Measurements from ENCODE around the gene LAMTOR5. TPM values are rescaled to one million over a fixed set of nuclear protein-coding genes. Genes with fewer than 3 reads are reported as not detected.
A peak's percentile ranks its signal among the peaks of the same experiment; 100 is the strongest.
"Not testable (repeated sequence)": the region's sequence is repeated elsewhere in the genome, so short reads cannot be mapped to it uniquely, and the experiment has no call there.

LAMTOR5 gene
- total and polyA plus RNA-seq, 12 donors, result 209 to 506 (median 248) TPM

- no peak for TF ChIP-seq CTCF (IDR thresholded peaks at IDR 0.05)
- 42 to 45% methylated on average over 3 of the region's 3 CpGs for WGBS, 2 donors
- Histone ChIP-seq H3K9me3 (no peaks in the 10 kb centered on the region), H3K27ac (no peak overlapping the region), H3K27me3 (no peaks in the 10 kb centered on the region), H3K4me3 (no peak overlapping the region), H3K36me3 (no peaks in the 10 kb centered on the region), H3K4me1 (peaks cover 0 to 5% (median 0%) of the 10 kb centered on the region in 9 donors)
- intact Hi-C loops (cut with DNase I), result no loop called here
- no peak for DNase-seq
- ATAC-seq, result peak in 1 of 8 donors; percentile 42
These were observed 33.4 kb upstream of the LAMTOR5 start for GRCh38 chr1:110440877-110441276.

GRCh38 chr1:110439873-110440272 is 32.4 kb upstream of the LAMTOR5 start:
- peaks cover 0 to 10% (median 1%) of the 10 kb centered on the region in 9 donors for H3K4me1 ChIP-seq
- DNase-seq; H3K4me3 ChIP-seq; H3K9me3 ChIP-seq; H3K27me3 ChIP-seq; intact Hi-C loops (cut with DNase I); ATAC-seq; H3K27ac ChIP-seq; H3K36me3 ChIP-seq: not testable (repeated sequence)
- WGBS, 2 donors, result 75 to 92% methylated on average over 3 of the region's 3 CpGs

GRCh38 chr1:110438893-110439292 is 31.4 kb upstream of the LAMTOR5 start:
- Histone ChIP-seq H3K4me3 (no peak overlapping the region), H3K4me1 (peaks cover 0 to 15% (median 6%) of the 10 kb centered on the region in 9 donors), H3K9me3 (no peaks in the 10 kb centered on the region), H3K36me3 (no peaks in the 10 kb centered on the region), H3K27ac (no peak overlapping the region), H3K27me3 (no peaks in the 10 kb centered on the region)
- TF ChIP-seq CTCF (IDR thresholded peaks at IDR 0.05), result no peak
- ATAC-seq (no peak), DNase-seq (no peak)
- intact Hi-C loops (cut with DNase I), result no loop called here
- 68 to 77% methylated on average over 4 of the region's 4 CpGs for WGBS, 2 donors

GRCh38 chr1:110437645-110438299 is 30.3 kb upstream of the LAMTOR5 start:
- intact Hi-C loops (cut with DNase I), result not testable (repeated sequence)

GRCh38 chr1:110436635-110437034 is 29.1 kb upstream of the LAMTOR5 start:
- no peak for ATAC-seq
- intact Hi-C loops (cut with DNase I), result no loop called here

More at GRCh38 chr1:110437645-110438299, 30.3 kb upstream of the LAMTOR5 start:
- H3K27ac ChIP-seq, H3K36me3 ChIP-seq, ATAC-seq, H3K4me3 ChIP-seq, H3K27me3 ChIP-seq, DNase-seq, H3K9me3 ChIP-seq: not testable (repeated sequence)
- H3K4me1 ChIP-seq, result peaks cover 0 to 22% (median 6%) of the 10 kb centered on the region in 9 donors
- WGBS, 2 donors, result 81 to 83% methylated on average over 9 of the region's 9 CpGs

More at GRCh38 chr1:110436635-110437034, 29.1 kb upstream of the LAMTOR5 start:
- H3K4me3 ChIP-seq, result no peak overlapping the region
- H3K9me3 ChIP-seq, result no peaks in the 10 kb centered on the region
- peaks cover 0 to 1% (median 0%) of the 10 kb centered on the region in 7 donors for H3K27me3 ChIP-seq
- 65 to 72% methylated on average over 7 of the region's 7 CpGs for WGBS, 2 donors
- no peaks in the 10 kb centered on the region for H3K36me3 ChIP-seq
- DNase-seq, result no peak
- peaks cover 0 to 22% (median 6%) of the 10 kb centered on the region in 9 donors for H3K4me1 ChIP-seq
- H3K27ac ChIP-seq, result no peak overlapping the region
- no peak for TF ChIP-seq CTCF (IDR thresholded peaks at IDR 0.05)
